Activated CD8-positive, alpha-beta memory T cell treated with anti-CD3 and anti-CD28 coated beads, Interleukin-2, amount 50 U/mL, for 4 hours (primary cell): ENCODE data around the gene ATRIP.
"Not testable (repeated sequence)": the region's sequence is repeated elsewhere in the genome, so short reads cannot be mapped to it uniquely, and the experiment has no call there.

Source experiments
- DNase-seq: peaks from one replicate; pipeline ENCODE4 v3.0.0-alpha.2; 2020

Gene ATRIP

GRCh38 chr3:48472673-48472922 lies 26.1 kb downstream of the ATRIP start:
- no peak for DNase-seq

- DNase-seq = peak; percentile 89
These were observed 26.5 kb downstream of the ATRIP start for GRCh38 chr3:48472923-48473616.

- no peak for DNase-seq
These were observed 27.0 kb downstream of the ATRIP start for GRCh38 chr3:48473617-48473952.

- not testable (repeated sequence) for DNase-seq
These were observed 27.5 kb downstream of the ATRIP start for GRCh38 chr3:48474031-48474430.

- DNase-seq = no peak
These were observed 28.1 kb downstream of the ATRIP start for GRCh38 chr3:48474619-48475018.

- no peak for DNase-seq
These were observed 28.7 kb downstream of the ATRIP start for GRCh38 chr3:48475188-48475587.

- no peak for DNase-seq
These were observed 30.0 kb downstream of the ATRIP start for GRCh38 chr3:48476426-48477053.

GRCh38 chr3:48477959-48478520 lies 31.5 kb downstream of the ATRIP start:
- DNase-seq = no peak

GRCh38 chr3:48478626-48479555 lies 32.4 kb downstream of the ATRIP start:
- peak; percentile 50 for DNase-seq

GRCh38 chr3:48480891-48481290 lies 34.4 kb downstream of the ATRIP start:
- not testable (repeated sequence) for DNase-seq

GRCh38 chr3:48482822-48483221 lies 36.3 kb downstream of the ATRIP start:
- not testable (repeated sequence) for DNase-seq

- no peak for DNase-seq
These were observed 40.4 kb downstream of the ATRIP start for GRCh38 chr3:48486952-48487351.

GRCh38 chr3:48492461-48493202 lies 46.1 kb downstream of the ATRIP start:
- DNase-seq = no peak

- no peak for DNase-seq
These were observed 46.6 kb downstream of the ATRIP start for GRCh38 chr3:48493203-48493501.

- DNase-seq = no peak
These were observed 54.1 kb downstream of the ATRIP start for GRCh38 chr3:48500656-48501055.

- no peak for DNase-seq
These were observed 54.7 kb downstream of the ATRIP start for GRCh38 chr3:48501196-48501595.

GRCh38 chr3:48502121-48502520 lies 55.6 kb downstream of the ATRIP start:
- no peak for DNase-seq

- DNase-seq = no peak
These were observed 56.2 kb downstream of the ATRIP start for GRCh38 chr3:48502728-48503168.

GRCh38 chr3:48503401-48504050 lies 57.0 kb downstream of the ATRIP start:
- DNase-seq = no peak

- DNase-seq = peak; percentile 47
These were observed 57.8 kb downstream of the ATRIP start, which contains the start of gene SHISA5 for GRCh38 chr3:48504051-48504946. Gene SHISA5 (minus strand): TSS chr3:48504174. CDS start chr3:48504094, 80 bp downstream.

- no peak for DNase-seq
These were observed 58.6 kb downstream of the ATRIP start for GRCh38 chr3:48505146-48505545.
